ENCODE results near the gene GAS7.

Gene GAS7

GRCh38 chr17:10170233-10170632, 28.2 kb downstream of the GAS7 start:
- no peak for DNase-seq

GRCh38 chr17:10169290-10169689, 29.1 kb downstream of the GAS7 start:
- no peak for DNase-seq

GRCh38 chr17:10166176-10166935, 32.0 kb downstream of the GAS7 start:
- no peak for DNase-seq

GRCh38 chr17:10162096-10162495, 36.3 kb downstream of the GAS7 start:
- no peak for DNase-seq

- DNase-seq = no peak
Measured at GRCh38 chr17:10161386-10161785, 37.0 kb downstream of the GAS7 start.

- DNase-seq = no peak
Measured at GRCh38 chr17:10156948-10157607, 41.3 kb downstream of the GAS7 start.

- no peak for DNase-seq
Measured at GRCh38 chr17:10156599-10156947, 41.8 kb downstream of the GAS7 start.

GRCh38 chr17:10156077-10156435, 42.4 kb downstream of the GAS7 start:
- no peak for DNase-seq

- no peak for DNase-seq
Measured at GRCh38 chr17:10155371-10156076, 42.9 kb downstream of the GAS7 start.

GRCh38 chr17:10151667-10152496, 46.5 kb downstream of the GAS7 start:
- no peak for DNase-seq

GRCh38 chr17:10149573-10150399, 48.6 kb downstream of the GAS7 start:
- no peak for DNase-seq

GRCh38 chr17:10147761-10148415, 50.5 kb downstream of the GAS7 start:
- no peak for DNase-seq

- DNase-seq = no peak
Measured at GRCh38 chr17:10147040-10147439, 51.4 kb downstream of the GAS7 start.

GRCh38 chr17:10144982-10145381, 53.4 kb downstream of the GAS7 start:
- DNase-seq = no peak

GRCh38 chr17:10144456-10144855, 54.0 kb downstream of the GAS7 start:
- no peak for DNase-seq

GRCh38 chr17:10141436-10141835, 57.0 kb downstream of the GAS7 start:
- DNase-seq = no peak

GRCh38 chr17:10139577-10139976, 58.8 kb downstream of the GAS7 start:
- DNase-seq = no peak

- DNase-seq = no peak
Measured at GRCh38 chr17:10136258-10136981, 62.0 kb downstream of the GAS7 start.

- no peak for DNase-seq
Measured at GRCh38 chr17:10135539-10136257, 62.7 kb downstream of the GAS7 start.

- DNase-seq = no peak
Measured at GRCh38 chr17:10130677-10131076, 67.7 kb downstream of the GAS7 start.
